ENCODE results near the gene NAGLU.

Gene NAGLU

DNA sequence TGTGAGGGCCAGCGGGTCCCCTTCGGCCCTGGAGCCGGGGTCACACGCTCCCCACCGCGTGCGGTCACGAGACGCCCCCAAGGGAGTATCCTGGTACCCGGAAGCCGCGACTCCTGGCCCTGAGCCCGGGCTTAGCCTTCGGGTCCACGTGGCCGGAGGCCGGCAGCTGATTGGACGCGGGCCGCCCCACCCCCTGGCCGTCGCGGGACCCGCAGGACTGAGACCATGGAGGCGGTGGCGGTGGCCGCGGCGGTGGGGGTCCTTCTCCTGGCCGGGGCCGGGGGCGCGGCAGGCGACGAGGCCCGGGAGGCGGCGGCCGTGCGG lies at the start of gene NAGLU:
NAGLU (plus strand) TSS at position 194 of the 324 bp plus-strand sequence; CDS start at position 226, 32 bp downstream.
- DNase-seq (ENCODE audit: low read depth in 2 of 2) = peak; percentile 84 to 86

- DNase-seq (ENCODE audit: low read depth in 2 of 2) = no peak
These were observed 48.0 kb upstream of the NAGLU start for GRCh38 chr17:42488032-42488431.

GRCh38 chr17:42493319-42493718 lies 42.7 kb upstream of the NAGLU start:
- DNase-seq (ENCODE audit: low read depth in 2 of 2) = no peak

GRCh38 chr17:42494673-42495072 lies 41.4 kb upstream of the NAGLU start:
- no peak for DNase-seq (ENCODE audit: low read depth in 2 of 2)

DNA sequence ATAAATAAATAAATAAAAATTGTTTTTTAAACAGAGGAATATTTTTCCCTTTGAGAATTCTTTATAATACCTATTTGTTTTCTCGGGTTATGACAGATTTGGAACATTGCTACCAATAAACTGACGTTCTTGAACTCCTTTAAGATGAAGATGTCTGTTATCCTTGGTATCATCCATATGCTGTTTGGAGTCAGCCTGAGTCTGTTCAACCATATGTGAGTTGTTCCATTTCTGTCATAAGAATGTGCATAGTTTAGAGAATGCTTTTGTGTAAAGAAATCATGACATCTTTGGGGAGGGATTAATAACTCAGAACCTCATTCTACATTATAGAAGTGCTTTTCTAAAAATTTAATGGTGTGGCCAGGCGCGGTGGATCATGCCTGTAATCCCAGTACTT lies 37.2 kb upstream of the NAGLU start:
- DNase-seq (ENCODE audit: low read depth in 2 of 2) = no peak

GRCh38 chr17:42502091-42502490 lies 34.0 kb upstream of the NAGLU start:
- DNase-seq (ENCODE audit: low read depth in 2 of 2) = no peak

GRCh38 chr17:42502926-42503325 lies 33.1 kb upstream of the NAGLU start:
- no peak for DNase-seq (ENCODE audit: low read depth in 2 of 2)

DNA sequence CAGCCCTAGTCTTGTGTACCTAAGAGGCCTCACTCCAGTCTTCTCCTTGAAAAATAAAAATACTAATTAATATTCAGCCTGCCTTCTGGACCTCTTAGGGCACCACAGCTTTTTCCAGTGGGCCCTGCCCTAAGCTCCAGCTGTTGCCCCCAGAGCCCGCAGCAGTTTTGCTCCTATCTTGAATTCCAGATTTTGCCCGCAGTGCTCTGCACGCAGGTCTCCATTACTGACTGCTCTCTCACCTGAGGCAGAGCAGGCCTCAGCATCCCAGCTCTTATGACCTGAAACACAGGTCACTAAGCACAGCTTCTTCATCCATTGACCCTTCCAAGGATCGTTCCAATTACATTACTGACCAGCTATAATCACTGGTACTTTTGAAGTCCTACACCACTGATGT lies 28.4 kb upstream of the NAGLU start:
- DNase-seq (ENCODE audit: low read depth in 2 of 2) = no peak

GRCh38 chr17:42508426-42509165 lies 27.4 kb upstream of the NAGLU start:
- no peak for DNase-seq (ENCODE audit: low read depth in 2 of 2)

GRCh38 chr17:42509409-42509808 lies 26.6 kb upstream of the NAGLU start:
- DNase-seq (ENCODE audit: low read depth in 2 of 2) = no peak

DNA sequence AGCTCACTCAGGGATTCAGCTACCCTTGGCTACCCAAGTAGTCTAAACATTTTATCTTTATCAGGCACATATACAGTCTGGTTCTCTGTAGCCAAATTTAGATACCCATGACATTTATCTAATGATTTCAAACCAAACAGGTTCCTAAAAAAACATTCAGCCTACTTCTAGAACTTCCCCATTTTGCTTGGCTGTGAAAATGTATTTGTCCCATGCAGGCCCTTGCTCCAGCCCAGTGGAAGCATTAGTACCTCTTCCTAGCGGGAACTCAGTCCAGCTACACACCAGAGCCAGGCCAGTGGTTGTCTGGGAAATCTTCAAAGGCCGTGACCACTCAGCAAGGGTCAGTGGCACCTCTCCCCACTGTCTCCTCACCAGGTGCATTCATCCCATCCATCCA lies 26.2 kb upstream of the NAGLU start:
- DNase-seq (ENCODE audit: low read depth in 2 of 2) = no peak

- no peak for DNase-seq (ENCODE audit: low read depth in 2 of 2)
These were observed 23.8 kb upstream of the NAGLU start for GRCh38 chr17:42512246-42512645.

GRCh38 chr17:42512733-42513251 lies 23.2 kb upstream of the NAGLU start:
- no peak for DNase-seq (ENCODE audit: low read depth in 2 of 2)

DNA sequence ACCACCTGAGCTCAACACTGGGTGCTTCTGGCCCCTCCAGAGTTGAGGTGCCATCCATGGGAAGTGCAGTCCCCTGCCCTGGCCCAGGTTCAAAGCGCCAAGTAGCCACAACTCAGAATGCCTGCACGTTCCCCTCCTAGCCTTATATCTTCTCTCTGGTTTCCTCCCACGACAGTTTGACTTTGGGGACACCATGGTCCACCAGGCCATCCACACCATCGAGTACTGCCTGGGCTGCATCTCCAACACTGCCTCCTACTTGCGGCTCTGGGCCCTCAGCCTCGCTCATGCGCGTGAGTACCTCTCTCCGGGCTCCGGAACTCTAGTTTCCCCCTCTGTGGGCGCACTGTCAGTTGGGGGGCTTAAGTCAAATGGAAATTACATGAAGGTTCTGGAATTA lies 22.4 kb upstream of the NAGLU start:
- DNase-seq (ENCODE audit: low read depth in 2 of 2) = no peak

- no peak for DNase-seq (ENCODE audit: low read depth in 2 of 2)
These were observed 21.8 kb upstream of the NAGLU start for GRCh38 chr17:42514279-42514678.

- no peak for DNase-seq (ENCODE audit: low read depth in 2 of 2)
These were observed 21.2 kb upstream of the NAGLU start for GRCh38 chr17:42514867-42515266.

- DNase-seq (ENCODE audit: low read depth in 2 of 2) = peak; percentile 62 to 68
These were observed 18.5 kb upstream of the NAGLU start for GRCh38 chr17:42517516-42517915.

- no peak for DNase-seq (ENCODE audit: low read depth in 2 of 2)
These were observed 17.8 kb upstream of the NAGLU start for GRCh38 chr17:42518046-42518754.

GRCh38 chr17:42518755-42519545 lies 17.1 kb upstream of the NAGLU start:
- no peak for DNase-seq (ENCODE audit: low read depth in 2 of 2)

DNA sequence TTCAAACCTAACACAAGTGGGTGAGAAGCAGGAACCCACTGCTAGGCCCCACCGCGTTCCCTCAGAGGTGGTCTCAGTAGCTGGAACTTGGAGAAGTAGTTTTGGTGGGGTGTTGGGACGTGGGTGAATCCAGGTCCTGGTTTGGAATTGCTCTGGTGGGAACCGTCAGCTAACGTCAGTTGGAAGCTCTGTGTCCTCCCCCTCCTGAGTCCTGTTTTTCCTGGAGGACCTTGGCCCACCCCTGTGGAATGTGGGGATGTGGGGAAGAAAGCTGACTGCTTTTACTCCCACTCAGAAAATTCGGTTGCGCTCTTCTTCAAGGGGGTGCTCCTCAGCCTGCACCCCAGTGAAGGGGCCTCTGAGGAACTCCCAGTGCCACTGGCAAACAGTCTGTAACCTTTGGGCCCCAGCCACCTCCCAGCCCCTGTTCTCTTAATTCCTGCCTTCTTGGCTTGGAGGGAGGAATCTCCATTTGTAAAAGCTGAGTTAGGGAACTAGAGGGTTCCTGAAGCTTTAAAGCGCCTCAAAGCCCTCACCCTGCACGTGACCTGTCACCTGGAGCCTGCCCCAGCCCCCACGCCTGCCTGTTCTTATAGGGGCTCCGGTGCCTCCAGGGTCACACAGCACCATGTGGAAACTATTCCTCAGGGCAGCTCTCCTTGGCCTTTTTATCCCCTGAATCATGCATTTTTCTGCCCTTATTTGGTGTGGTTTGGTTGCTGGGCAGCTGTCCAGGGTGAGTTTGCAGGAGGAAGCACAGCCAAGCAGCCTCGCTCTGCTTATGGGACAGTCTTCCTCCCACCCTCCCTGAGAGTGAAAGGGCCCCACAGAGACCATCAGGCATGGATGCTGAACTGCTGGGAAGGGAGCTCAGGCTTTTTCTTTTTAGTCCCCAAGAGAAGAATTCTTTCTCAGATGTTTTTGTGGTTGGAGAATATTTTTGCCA lies 16.2 kb upstream of the NAGLU start:
- DNase-seq (ENCODE audit: low read depth in 2 of 2) = no peak

GRCh38 chr17:42520540-42520951 lies 15.5 kb upstream of the NAGLU start:
- DNase-seq (ENCODE audit: low read depth in 2 of 2) = peak in 1 of 2 donors; percentile 21

All from stimulated activated CD8-positive, alpha-beta memory T cell treated with anti-CD3 and anti-CD28 coated beads, Interleukin-2, amount 100 ng/mL, for 48 hours (primary cell).